ENCODE measurements around the gene AIRE. TPM values are rescaled to one million over a fixed set of nuclear protein-coding genes. Genes with fewer than 3 reads are reported as not detected.
A peak's percentile ranks its signal among the peaks of the same experiment; 100 is the strongest.

AIRE gene
- total and polyA plus RNA-seq, 2 of the 13 experiments (the other 11 are each of a cell fraction or from before 2014, with no cell fraction given) = not detected

GRCh38 chr21:44300262-44300959 is 14.7 kb downstream of the AIRE start (continued):
- TF ChIP-seq SALL1 (CRISPR knock-in tag; IDR thresholded peaks at IDR 0.05) = peak; percentile 49; the same call in 1 of the 2 replicates
- TF ChIP-seq, protein P1, sequence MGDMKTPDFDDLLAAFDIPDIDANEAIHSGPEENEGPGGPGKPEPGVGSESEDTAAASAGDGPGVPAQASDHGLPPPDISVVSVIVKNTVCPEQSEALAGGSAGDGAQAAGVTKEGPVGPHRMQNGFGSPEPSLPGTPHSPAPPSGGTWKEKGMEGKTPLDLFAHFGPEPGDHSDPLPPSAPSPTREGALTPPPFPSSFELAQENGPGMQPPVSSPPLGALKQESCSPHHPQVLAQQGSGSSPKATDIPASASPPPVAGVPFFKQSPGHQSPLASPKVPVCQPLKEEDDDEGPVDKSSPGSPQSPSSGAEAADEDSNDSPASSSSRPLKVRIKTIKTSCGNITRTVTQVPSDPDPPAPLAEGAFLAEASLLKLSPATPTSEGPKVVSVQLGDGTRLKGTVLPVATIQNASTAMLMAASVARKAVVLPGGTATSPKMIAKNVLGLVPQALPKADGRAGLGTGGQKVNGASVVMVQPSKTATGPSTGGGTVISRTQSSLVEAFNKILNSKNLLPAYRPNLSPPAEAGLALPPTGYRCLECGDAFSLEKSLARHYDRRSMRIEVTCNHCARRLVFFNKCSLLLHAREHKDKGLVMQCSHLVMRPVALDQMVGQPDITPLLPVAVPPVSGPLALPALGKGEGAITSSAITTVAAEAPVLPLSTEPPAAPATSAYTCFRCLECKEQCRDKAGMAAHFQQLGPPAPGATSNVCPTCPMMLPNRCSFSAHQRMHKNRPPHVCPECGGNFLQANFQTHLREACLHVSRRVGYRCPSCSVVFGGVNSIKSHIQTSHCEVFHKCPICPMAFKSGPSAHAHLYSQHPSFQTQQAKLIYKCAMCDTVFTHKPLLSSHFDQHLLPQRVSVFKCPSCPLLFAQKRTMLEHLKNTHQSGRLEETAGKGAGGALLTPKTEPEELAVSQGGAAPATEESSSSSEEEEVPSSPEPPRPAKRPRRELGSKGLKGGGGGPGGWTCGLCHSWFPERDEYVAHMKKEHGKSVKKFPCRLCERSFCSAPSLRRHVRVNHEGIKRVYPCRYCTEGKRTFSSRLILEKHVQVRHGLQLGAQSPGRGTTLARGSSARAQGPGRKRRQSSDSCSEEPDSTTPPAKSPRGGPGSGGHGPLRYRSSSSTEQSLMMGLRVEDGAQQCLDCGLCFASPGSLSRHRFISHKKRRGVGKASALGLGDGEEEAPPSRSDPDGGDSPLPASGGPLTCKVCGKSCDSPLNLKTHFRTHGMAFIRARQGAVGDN (CRISPR knock-in tag; IDR thresholded peaks at IDR 0.05) = peak; percentile 81
- TF ChIP-seq HNRNPK (IDR thresholded peaks at IDR 0.05; ENCODE audit: low read depth, low read length, poor library complexity, severe bottlenecking) = peak; percentile 73
- peak; percentile 34 for TF ChIP-seq ELF3 (CRISPR knock-in tag; IDR thresholded peaks at IDR 0.05)
- 0 out of 2 replicates have a peak, but pooled peaks have one; percentile 32 for TF ChIP-seq FOXC1 (CRISPR knock-in tag; IDR thresholded peaks at IDR 0.05; ENCODE audit: borderline replicate concordance)
- 0 out of 4 replicates have a peak, but pooled peaks of 1 of the 2 experiments have one; percentile 10 for TF ChIP-seq POLR2A (IDR thresholded peaks at IDR 0.05; ENCODE audit: insufficient read depth in 1 of 2, low read depth in 2 of 2, low read length in 2 of 2)
- TF ChIP-seq, protein P2, sequence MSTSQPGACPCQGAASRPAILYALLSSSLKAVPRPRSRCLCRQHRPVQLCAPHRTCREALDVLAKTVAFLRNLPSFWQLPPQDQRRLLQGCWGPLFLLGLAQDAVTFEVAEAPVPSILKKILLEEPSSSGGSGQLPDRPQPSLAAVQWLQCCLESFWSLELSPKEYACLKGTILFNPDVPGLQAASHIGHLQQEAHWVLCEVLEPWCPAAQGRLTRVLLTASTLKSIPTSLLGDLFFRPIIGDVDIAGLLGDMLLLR (CRISPR knock-in tag; IDR thresholded peaks at IDR 0.05) = 0 out of 2 replicates have a peak, but pooled peaks have one; percentile 57
- peak; percentile 17; the same call in 1 of the 2 replicates for TF ChIP-seq MEF2D (CRISPR knock-in tag; IDR thresholded peaks at IDR 0.05)
- no peak for TF ChIP-seq ZNF563 (CRISPR knock-in tag; IDR thresholded peaks at IDR 0.05)
- no peak for TF ChIP-seq ZNF143 (CRISPR knock-in tag; IDR thresholded peaks at IDR 0.05)
- no peak for TF ChIP-seq MIER2 (CRISPR knock-in tag; IDR thresholded peaks at IDR 0.05)
- TF ChIP-seq PRPF4 (IDR thresholded peaks at IDR 0.05; ENCODE audit: low read depth, low read length, poor library complexity, severe bottlenecking) = no peak
- TF ChIP-seq ZBTB7B (CRISPR knock-in tag; IDR thresholded peaks at IDR 0.05) = peak; percentile 16; the same call in 1 of the 2 replicates
- TF ChIP-seq ZNF619 (CRISPR knock-in tag; IDR thresholded peaks at IDR 0.05) = no peak
- TF ChIP-seq NFIC (IDR thresholded peaks at IDR 0.05; ENCODE audit: low read length) = no peak
- TF ChIP-seq ZNF431 (CRISPR knock-in tag; IDR thresholded peaks at IDR 0.05; ENCODE audit: borderline replicate concordance, low read depth) = 0 out of 2 replicates have a peak, but pooled peaks have one; percentile 14
- TF ChIP-seq FOXJ3 (CRISPR knock-in tag; IDR thresholded peaks at IDR 0.05; ENCODE audit: borderline replicate concordance) = no peak
- TF ChIP-seq, protein P3, sequence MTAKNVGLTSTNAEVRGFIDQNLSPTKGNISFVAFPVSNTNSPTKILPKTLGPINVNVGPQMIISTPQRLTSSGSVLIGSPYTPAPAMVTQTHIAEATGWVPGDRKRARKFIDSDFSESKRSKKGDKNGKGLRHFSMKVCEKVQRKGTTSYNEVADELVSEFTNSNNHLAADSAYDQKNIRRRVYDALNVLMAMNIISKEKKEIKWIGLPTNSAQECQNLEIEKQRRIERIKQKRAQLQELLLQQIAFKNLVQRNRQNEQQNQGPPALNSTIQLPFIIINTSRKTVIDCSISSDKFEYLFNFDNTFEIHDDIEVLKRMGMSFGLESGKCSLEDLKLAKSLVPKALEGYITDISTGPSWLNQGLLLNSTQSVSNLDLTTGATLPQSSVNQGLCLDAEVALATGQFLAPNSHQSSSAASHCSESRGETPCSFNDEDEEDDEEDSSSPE (CRISPR knock-in tag; IDR thresholded peaks at IDR 0.05) = peak; percentile 43; the same call in 1 of the 2 replicates
- no peak for TF ChIP-seq ZNF460 (CRISPR knock-in tag; IDR thresholded peaks at IDR 0.05; ENCODE audit: borderline replicate concordance)
- TF ChIP-seq POGZ (CRISPR knock-in tag; IDR thresholded peaks at IDR 0.05) = peak; percentile 53; the same call in 1 of the 2 replicates
- TF ChIP-seq, protein P4, sequence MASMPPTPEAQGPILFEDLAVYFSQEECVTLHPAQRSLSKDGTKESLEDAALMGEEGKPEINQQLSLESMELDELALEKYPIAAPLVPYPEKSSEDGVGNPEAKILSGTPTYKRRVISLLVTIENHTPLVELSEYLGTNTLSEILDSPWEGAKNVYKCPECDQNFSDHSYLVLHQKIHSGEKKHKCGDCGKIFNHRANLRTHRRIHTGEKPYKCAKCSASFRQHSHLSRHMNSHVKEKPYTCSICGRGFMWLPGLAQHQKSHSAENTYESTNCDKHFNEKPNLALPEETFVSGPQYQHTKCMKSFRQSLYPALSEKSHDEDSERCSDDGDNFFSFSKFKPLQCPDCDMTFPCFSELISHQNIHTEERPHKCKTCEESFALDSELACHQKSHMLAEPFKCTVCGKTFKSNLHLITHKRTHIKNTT (CRISPR knock-in tag; IDR thresholded peaks at IDR 0.05) = no peak
- 0 out of 2 replicates have a peak, but pooled peaks have one; percentile 39 for TF ChIP-seq ZFP82 (CRISPR knock-in tag; IDR thresholded peaks at IDR 0.05; ENCODE audit: borderline replicate concordance)

All from HepG2 (cell line).